RWPE2 (cell line): ENCODE data around the gene CDC42BPB.

Experiments
- ATAC-seq: fragments of 200-7000 bp; cut with Tn5 transposase; 3 replicates; pipeline ENCODE4 v1.9.1; 2021; ENCODE audit warnings: low read depth
- DNase-seq: peaks from one replicate; pipeline ENCODE4 v3.0.0-alpha.2; 2020; ENCODE audit warnings: low spot score
- H3K27ac ChIP-seq: fragments of 450-650 bp; 2 replicates; pipeline ENCODE4 v1.5.1; 2017; ENCODE audit warnings: mild to moderate bottlenecking; ENCODE audit not compliant: poor library complexity, severe bottlenecking
- H3K27me3 ChIP-seq: fragments of 250-450 bp; sonication (Bioruptor Pico); 2 replicates; pipeline ENCODE4 v1.5.1; 2021; ENCODE audit warnings: mild to moderate bottlenecking, moderate library complexity; ENCODE audit not compliant: insufficient read depth, poor library complexity, severe bottlenecking
- H3K36me3 ChIP-seq: fragments of 250-450 bp; sonication (Bioruptor Pico); 2 replicates; pipeline ENCODE4 v1.5.1; 2020; ENCODE audit warnings: low read depth, mild to moderate bottlenecking, moderate library complexity
- H3K4me1 ChIP-seq: fragments of 250-450 bp; sonication (Bioruptor Pico); 2 replicates; pipeline ENCODE4 v1.5.1; 2021; ENCODE audit warnings: mild to moderate bottlenecking, moderate library complexity; ENCODE audit not compliant: insufficient read depth, poor library complexity, severe bottlenecking
- H3K4me3 ChIP-seq: fragments of 250-450 bp; sonication (Bioruptor Pico); 2 replicates; pipeline ENCODE4 v1.5.1; 2021; ENCODE audit warnings: mild to moderate bottlenecking, moderate library complexity; ENCODE audit not compliant: severe bottlenecking
- H3K9me3 ChIP-seq: fragments of 250-450 bp; sonication (Bioruptor Pico); 2 replicates; pipeline ENCODE4 v1.5.1; 2021; ENCODE audit warnings: mild to moderate bottlenecking, moderate library complexity; ENCODE audit not compliant: severe bottlenecking
- TF ChIP-seq, protein P1 (sequence below): fragments of 450-650 bp; IDR thresholded peaks from one replicate; pipeline ENCODE4 v1.5.1; 2017; ENCODE audit warnings: mild to moderate bottlenecking, moderate library complexity; ENCODE audit not compliant: poor library complexity, severe bottlenecking

CDC42BPB gene

DNA sequence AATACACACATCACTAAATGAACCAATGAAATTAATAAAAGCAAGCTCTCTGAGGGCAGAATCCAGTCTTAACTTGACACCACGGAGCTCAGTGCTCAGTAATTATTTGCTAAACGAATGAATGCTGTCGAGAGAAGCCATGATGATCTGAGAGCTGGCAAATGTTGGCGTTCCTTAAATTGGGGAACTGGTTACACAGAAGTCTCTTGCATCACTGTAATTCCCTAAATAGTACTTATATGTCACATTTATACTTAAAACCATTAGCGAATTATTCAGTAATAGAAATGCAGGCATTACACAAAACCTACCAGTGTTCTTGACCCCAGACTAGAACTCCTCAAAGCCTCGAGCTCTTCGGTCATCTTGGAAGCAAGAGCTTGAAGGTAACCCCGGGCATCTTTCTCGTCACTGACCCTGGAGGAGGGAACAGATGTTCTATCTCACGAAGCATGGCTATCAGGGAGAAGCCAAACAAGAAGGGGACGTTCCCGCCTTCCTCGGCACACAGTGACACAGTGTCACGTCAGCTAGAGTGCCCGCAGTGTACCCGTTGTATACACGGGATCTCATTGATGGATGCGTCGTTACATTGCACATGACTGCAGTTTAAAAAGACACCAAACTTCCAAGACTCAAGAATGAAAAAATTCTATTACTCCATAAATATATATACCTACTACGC, 91.2 kb downstream of the CDC42BPB start:
- Histone ChIP-seq H3K36me3 (peaks cover 98% of the 10 kb centered on the region), H3K27me3 (no peaks in the 10 kb centered on the region), H3K4me3 (no peak overlapping the region), H3K27ac (no peak overlapping the region), H3K9me3 (no peaks in the 10 kb centered on the region), H3K4me1 (no peaks in the 10 kb centered on the region)
- DNase-seq (no peak), ATAC-seq (no peak)
- TF ChIP-seq, protein P1, sequence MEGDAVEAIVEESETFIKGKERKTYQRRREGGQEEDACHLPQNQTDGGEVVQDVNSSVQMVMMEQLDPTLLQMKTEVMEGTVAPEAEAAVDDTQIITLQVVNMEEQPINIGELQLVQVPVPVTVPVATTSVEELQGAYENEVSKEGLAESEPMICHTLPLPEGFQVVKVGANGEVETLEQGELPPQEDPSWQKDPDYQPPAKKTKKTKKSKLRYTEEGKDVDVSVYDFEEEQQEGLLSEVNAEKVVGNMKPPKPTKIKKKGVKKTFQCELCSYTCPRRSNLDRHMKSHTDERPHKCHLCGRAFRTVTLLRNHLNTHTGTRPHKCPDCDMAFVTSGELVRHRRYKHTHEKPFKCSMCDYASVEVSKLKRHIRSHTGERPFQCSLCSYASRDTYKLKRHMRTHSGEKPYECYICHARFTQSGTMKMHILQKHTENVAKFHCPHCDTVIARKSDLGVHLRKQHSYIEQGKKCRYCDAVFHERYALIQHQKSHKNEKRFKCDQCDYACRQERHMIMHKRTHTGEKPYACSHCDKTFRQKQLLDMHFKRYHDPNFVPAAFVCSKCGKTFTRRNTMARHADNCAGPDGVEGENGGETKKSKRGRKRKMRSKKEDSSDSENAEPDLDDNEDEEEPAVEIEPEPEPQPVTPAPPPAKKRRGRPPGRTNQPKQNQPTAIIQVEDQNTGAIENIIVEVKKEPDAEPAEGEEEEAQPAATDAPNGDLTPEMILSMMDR: no peak

DNA sequence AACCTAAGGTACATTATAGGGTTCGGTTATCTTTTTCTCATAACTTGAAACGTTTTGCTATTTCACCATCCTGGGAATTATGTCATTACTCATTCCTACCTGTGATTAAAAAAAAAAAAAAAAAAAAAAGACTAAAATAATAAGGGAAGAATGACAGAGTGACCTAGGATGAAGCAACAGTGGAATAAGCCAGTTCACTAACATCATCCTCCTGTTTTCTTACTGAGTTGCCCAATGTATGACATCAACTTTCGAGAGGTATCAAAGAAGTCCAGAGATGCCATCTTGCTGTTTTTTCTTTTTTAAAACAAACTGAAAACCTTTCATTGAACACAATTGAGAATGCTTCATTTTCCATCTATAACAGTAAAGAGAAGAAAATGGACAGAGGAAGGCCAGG, 92.1 kb downstream of the CDC42BPB start:
- ATAC-seq (no peak), DNase-seq (no peak)
- Histone ChIP-seq H3K27me3 (no peaks in the 10 kb centered on the region), H3K36me3 (peaks cover 98% of the 10 kb centered on the region), H3K9me3 (no peaks in the 10 kb centered on the region), H3K4me1 (no peaks in the 10 kb centered on the region), H3K27ac (no peak overlapping the region), H3K4me3 (no peak overlapping the region)
- TF ChIP-seq, protein P1: no peak

- no peaks in the 10 kb centered on the region for H3K4me1 ChIP-seq
- no peaks in the 10 kb centered on the region for H3K9me3 ChIP-seq
- TF ChIP-seq, protein P1: no peak
- H3K36me3 ChIP-seq: peaks cover 98% of the 10 kb centered on the region
- ATAC-seq: no peak
- no peak overlapping the region for H3K4me3 ChIP-seq
- H3K27me3 ChIP-seq: no peaks in the 10 kb centered on the region
- DNase-seq: no peak
- H3K27ac ChIP-seq: no peak overlapping the region
Measured at GRCh38 chr14:102964152-102964730, 93.1 kb downstream of the CDC42BPB start.

DNA sequence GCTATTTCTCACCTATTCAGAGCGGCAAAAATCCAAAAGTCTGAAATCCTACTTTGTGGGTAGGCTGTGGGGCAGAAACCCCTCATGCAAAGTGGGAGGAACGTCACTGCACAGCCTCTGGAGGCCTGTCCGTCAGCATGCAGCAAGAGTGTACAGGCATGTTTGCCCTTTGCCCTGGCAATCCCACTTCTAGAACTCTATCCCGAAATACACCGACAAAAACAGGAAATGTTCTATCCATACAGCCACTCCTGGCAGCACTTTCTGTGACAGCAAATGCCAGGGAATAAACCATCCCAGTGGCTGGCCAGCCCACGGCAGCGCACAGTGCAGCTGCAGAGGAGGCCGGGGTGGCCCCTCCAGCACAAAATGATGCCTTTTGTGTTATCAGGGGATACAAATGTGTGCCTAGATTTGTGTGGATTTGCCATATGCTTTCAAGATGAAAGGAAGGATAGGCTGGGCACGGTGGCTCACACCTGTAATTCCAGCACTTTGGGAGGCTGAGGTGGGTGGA, 95.2 kb downstream of the CDC42BPB start:
- DNase-seq: no peak
- no peaks in the 10 kb centered on the region for H3K27me3 ChIP-seq
- ATAC-seq: no peak
- no peaks in the 10 kb centered on the region for H3K9me3 ChIP-seq
- no peaks in the 10 kb centered on the region for H3K4me1 ChIP-seq
- peaks cover 98% of the 10 kb centered on the region for H3K36me3 ChIP-seq
- no peak overlapping the region for H3K4me3 ChIP-seq
- H3K27ac ChIP-seq: no peak overlapping the region
- TF ChIP-seq, protein P1: no peak

- ATAC-seq: no peak
- TF ChIP-seq, protein P1: no peak
- Histone ChIP-seq H3K27me3 (no peaks in the 10 kb centered on the region), H3K4me1 (no peaks in the 10 kb centered on the region), H3K27ac (no peak overlapping the region), H3K9me3 (no peaks in the 10 kb centered on the region), H3K36me3 (peaks cover 94% of the 10 kb centered on the region), H3K4me3 (no peak overlapping the region)
- DNase-seq: no peak
Measured at GRCh38 chr14:102958461-102958860, 98.9 kb downstream of the CDC42BPB start.
